Measurements from ENCODE around the gene PLXNC1.

Gene PLXNC1

DNA sequence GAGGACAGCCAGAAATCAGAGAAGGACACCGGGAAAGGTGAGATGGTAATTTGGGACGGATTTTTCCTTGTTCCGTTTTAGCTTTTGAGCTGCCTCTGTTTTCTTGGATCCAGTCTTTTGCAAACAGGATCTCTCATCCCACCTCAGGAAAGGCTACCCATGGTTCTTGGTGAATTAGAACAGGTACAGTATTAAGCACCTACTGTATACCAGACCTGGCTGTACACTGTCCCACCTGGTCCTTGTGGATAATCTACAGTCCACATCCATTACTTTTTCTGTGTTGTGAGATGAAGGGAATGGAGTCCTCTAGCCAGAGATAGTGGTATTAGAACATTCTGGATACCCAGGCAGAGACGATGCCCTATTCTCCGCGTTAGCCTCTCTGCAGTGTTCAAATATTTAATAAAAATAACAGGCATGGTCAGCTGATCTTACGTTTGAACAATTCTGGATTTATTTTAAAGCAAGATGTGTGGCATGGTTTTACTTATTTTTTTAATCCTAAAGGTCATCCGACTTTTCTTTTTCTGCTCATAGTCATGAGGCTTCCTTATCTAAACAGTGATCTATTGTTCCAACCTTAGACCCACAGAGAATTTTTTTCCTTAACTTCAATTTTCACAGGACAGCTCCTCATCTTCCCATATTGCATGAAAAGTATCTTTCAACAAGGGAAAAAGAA is 18.8 kb downstream of the PLXNC1 start:
- H3K27me3 ChIP-seq (replicated peaks; ENCODE audit: insufficient read depth, low read length): no peaks in the 10 kb centered on the region
- peaks cover 21% of the 10 kb centered on the region for H3F3A ChIP-seq (ENCODE audit: insufficient read depth, low read length)
- no peak overlapping the region for H3K27ac ChIP-seq (ENCODE audit: low read length)
- H3K36me3 ChIP-seq (replicated peaks; ENCODE audit: insufficient read depth, low read length): peaks cover 17% of the 10 kb centered on the region; the same call in 1 of the 2 replicates
- H3K79me2 ChIP-seq (ENCODE audit: low read length): peaks cover 93% of the 10 kb centered on the region
- H3K9ac ChIP-seq (ENCODE audit: low read length): no peak overlapping the region
- H3K9me3 ChIP-seq (replicated peaks; ENCODE audit: insufficient read depth, low read length): no peaks in the 10 kb centered on the region
- H4K20me1 ChIP-seq (ENCODE audit: insufficient read depth, low read length): no peaks in the 10 kb centered on the region
- H3K4me1 ChIP-seq (ENCODE audit: low read length): peaks cover 41% of the 10 kb centered on the region
- no peak overlapping the region for H3K4me2 ChIP-seq (ENCODE audit: low read depth, low read length)
- no peaks in the 10 kb centered on the region for H3K9me2 ChIP-seq (replicated peaks; ENCODE audit: insufficient read depth, low read length)
- no peak overlapping the region for H3K4me3 ChIP-seq (ENCODE audit: low read length)
- no peak overlapping the region for H2AFZ ChIP-seq (ENCODE audit: low read length)
- no peak for DNase-seq
- TF ChIP-seq EZH2 (optimal IDR thresholded peaks at IDR 0.05; ENCODE audit: low read depth, low read length): no peak
- TF ChIP-seq, protein P1, sequence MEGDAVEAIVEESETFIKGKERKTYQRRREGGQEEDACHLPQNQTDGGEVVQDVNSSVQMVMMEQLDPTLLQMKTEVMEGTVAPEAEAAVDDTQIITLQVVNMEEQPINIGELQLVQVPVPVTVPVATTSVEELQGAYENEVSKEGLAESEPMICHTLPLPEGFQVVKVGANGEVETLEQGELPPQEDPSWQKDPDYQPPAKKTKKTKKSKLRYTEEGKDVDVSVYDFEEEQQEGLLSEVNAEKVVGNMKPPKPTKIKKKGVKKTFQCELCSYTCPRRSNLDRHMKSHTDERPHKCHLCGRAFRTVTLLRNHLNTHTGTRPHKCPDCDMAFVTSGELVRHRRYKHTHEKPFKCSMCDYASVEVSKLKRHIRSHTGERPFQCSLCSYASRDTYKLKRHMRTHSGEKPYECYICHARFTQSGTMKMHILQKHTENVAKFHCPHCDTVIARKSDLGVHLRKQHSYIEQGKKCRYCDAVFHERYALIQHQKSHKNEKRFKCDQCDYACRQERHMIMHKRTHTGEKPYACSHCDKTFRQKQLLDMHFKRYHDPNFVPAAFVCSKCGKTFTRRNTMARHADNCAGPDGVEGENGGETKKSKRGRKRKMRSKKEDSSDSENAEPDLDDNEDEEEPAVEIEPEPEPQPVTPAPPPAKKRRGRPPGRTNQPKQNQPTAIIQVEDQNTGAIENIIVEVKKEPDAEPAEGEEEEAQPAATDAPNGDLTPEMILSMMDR (IDR thresholded peaks at IDR 0.05; ENCODE audit: low read length): no peak
- TF ChIP-seq EZH2phosphoT487 (IDR thresholded peaks at IDR 0.05; ENCODE audit: low read length): no peak

DNA sequence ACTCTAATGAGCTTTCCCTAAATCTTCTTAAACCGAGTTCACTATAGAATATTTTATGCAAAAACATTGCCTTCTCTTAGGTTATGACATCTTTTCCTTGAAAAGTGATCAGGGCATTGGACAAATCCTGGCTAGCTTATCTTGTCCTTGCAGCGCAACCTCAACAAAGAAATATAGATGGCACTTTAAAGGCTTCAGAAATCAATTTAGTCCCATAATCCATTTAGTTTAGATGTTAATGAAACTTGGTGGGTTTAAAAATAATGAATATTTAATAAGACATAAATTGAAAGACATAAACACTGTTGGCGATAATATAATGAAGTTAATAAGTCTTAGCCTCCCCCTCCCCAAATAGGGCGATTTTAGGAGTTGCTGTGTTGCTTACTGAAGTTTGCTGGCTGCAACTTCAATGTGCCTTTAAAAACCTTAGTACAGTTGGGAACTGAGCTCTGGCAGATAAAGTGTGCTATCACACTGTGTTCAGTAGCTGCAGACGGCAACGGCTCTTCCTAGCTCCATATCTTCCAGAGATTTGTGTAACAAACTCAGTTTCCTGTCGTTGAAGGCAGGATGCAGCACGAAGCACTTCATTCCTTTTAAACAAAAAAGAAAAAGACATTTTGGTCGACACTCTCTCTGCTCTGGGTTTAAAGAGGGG is 19.5 kb downstream of the PLXNC1 start:
- H3K4me1 ChIP-seq (ENCODE audit: low read length): peaks cover 48% of the 10 kb centered on the region
- H3K4me2 ChIP-seq (ENCODE audit: low read depth, low read length): no peak overlapping the region
- H3K79me2 ChIP-seq (ENCODE audit: low read length): peaks cover 87% of the 10 kb centered on the region
- H3K9me3 ChIP-seq (replicated peaks; ENCODE audit: insufficient read depth, low read length): no peaks in the 10 kb centered on the region
- TF ChIP-seq EZH2 (optimal IDR thresholded peaks at IDR 0.05; ENCODE audit: low read depth, low read length) (no peak), EZH2phosphoT487 (IDR thresholded peaks at IDR 0.05; ENCODE audit: low read length) (no peak)
- TF ChIP-seq, protein P1 (IDR thresholded peaks at IDR 0.05; ENCODE audit: low read length): no peak
- H4K20me1 ChIP-seq (ENCODE audit: insufficient read depth, low read length): no peaks in the 10 kb centered on the region
- H3K9me2 ChIP-seq (replicated peaks; ENCODE audit: insufficient read depth, low read length): no peaks in the 10 kb centered on the region
- H3K4me3 ChIP-seq (ENCODE audit: low read length): no peak overlapping the region
- H3K27ac ChIP-seq (ENCODE audit: low read length): no peak overlapping the region
- peaks cover 28% of the 10 kb centered on the region for H3F3A ChIP-seq (ENCODE audit: insufficient read depth, low read length)
- H3K9ac ChIP-seq (ENCODE audit: low read length): no peak overlapping the region
- H3K36me3 ChIP-seq (replicated peaks; ENCODE audit: insufficient read depth, low read length): peaks cover 17% of the 10 kb centered on the region; the same call in 1 of the 2 replicates
- no peaks in the 10 kb centered on the region for H3K27me3 ChIP-seq (replicated peaks; ENCODE audit: insufficient read depth, low read length)
- no peak overlapping the region for H2AFZ ChIP-seq (ENCODE audit: low read length)
- DNase-seq: no peak

DNA sequence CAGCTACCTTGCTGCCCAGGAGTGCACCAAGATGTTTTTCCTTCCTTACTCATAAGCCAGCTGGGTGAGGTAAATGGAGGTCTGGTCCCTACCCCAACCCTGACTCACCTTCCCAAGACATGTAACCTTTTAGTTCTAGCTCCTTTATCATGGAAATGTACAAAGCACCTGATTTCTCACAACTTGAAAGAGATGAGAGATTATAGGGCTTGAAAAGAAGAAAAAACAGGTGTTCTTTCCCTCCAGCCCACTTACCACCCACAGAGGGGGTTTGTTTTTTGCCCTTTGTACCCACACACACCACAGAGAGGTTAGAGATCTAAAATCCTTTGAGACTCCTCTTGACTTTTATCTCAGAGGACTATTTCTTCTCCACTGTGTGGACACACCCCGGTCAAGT is 21.1 kb downstream of the PLXNC1 start:
- peak overlapping the region; percentile 95; the same call in 1 of the 2 replicates for H3K27ac ChIP-seq (ENCODE audit: low read length)
- H3K9ac ChIP-seq (ENCODE audit: low read length): no peak overlapping the region
- H3K4me3 ChIP-seq (ENCODE audit: low read length): no peak overlapping the region
- peaks cover 17% of the 10 kb centered on the region; the same call in 1 of the 2 replicates for H3K36me3 ChIP-seq (replicated peaks; ENCODE audit: insufficient read depth, low read length)
- TF ChIP-seq EZH2 (optimal IDR thresholded peaks at IDR 0.05; ENCODE audit: low read depth, low read length) (no peak), EZH2phosphoT487 (IDR thresholded peaks at IDR 0.05; ENCODE audit: low read length) (no peak)
- H3K9me3 ChIP-seq (replicated peaks; ENCODE audit: insufficient read depth, low read length): no peaks in the 10 kb centered on the region
- no peaks in the 10 kb centered on the region for H3K9me2 ChIP-seq (replicated peaks; ENCODE audit: insufficient read depth, low read length)
- H3K4me1 ChIP-seq (ENCODE audit: low read length): peaks cover 61% of the 10 kb centered on the region
- peaks cover 44% of the 10 kb centered on the region for H3F3A ChIP-seq (ENCODE audit: insufficient read depth, low read length)
- no peak for DNase-seq
- peaks cover 75% of the 10 kb centered on the region for H3K79me2 ChIP-seq (ENCODE audit: low read length)
- no peak overlapping the region for H3K4me2 ChIP-seq (ENCODE audit: low read depth, low read length)
- no peaks in the 10 kb centered on the region for H4K20me1 ChIP-seq (ENCODE audit: insufficient read depth, low read length)
- H2AFZ ChIP-seq (ENCODE audit: low read length): no peak overlapping the region
- no peaks in the 10 kb centered on the region for H3K27me3 ChIP-seq (replicated peaks; ENCODE audit: insufficient read depth, low read length)

Data from MM.1S (cell line).